Naive B cell (primary cell): Measurements from ENCODE around the gene MRPS22. TPM values are rescaled to one million over a fixed set of nuclear protein-coding genes. Genes with fewer than 3 reads are reported as not detected.

Experiments
- ATAC-seq, 2 donors: fragments of 150-1000 bp; cut with Tn5 transposase; 2 replicates each; pipeline ENCODE4 v1.10.0; 2021; ENCODE audit warnings: low read depth in 2 of 2, mild to moderate bottlenecking in 2 of 2, moderate library complexity in 2 of 2
- DNase-seq: peaks from one replicate; pipeline ENCODE4 v3.0.0; 2022
- H3K27ac Mint-ChIP-seq, 6 donors: one replicate each; pipeline ENCODE4 v1.8.0; 2020 to 2022; ENCODE audit warnings: mild to moderate bottlenecking in 6 of 6, mixed read lengths in 6 of 6, moderate library complexity in 5 of 6, inconsistent platforms in 2 of 6
- H3K27me3 Mint-ChIP-seq, 3 donors: one replicate each; pipeline ENCODE4 v1.8.0; 2021 to 2022; ENCODE audit warnings: mixed read lengths in 3 of 3, mild to moderate bottlenecking in 1 of 3
- H3K36me3 Mint-ChIP-seq, 2 donors: one replicate each; pipeline ENCODE4 v1.8.0; 2020 to 2022; ENCODE audit warnings: mixed read lengths in 2 of 2, inconsistent platforms in 1 of 2, mild to moderate bottlenecking in 1 of 2
- H3K4me1 Mint-ChIP-seq, 3 donors: one replicate each; pipeline ENCODE4 v1.8.0; 2020 to 2022; ENCODE audit warnings: mixed read lengths in 3 of 3, inconsistent platforms in 1 of 3, mild to moderate bottlenecking in 1 of 3, moderate library complexity in 1 of 3
- H3K4me3 Mint-ChIP-seq, 8 donors: one replicate each; pipeline ENCODE4 v1.8.0; 2020 to 2022; ENCODE audit warnings: mild to moderate bottlenecking in 8 of 8, mixed read lengths in 8 of 8, moderate library complexity in 8 of 8, inconsistent platforms in 2 of 8
- H3K9me3 Mint-ChIP-seq, 7 donors: one replicate each; pipeline ENCODE4 v1.8.0; 2020 to 2022; ENCODE audit warnings: mixed read lengths in 7 of 7, mild to moderate bottlenecking in 5 of 7, inconsistent platforms in 2 of 7, moderate library complexity in 1 of 7
- polyA plus RNA-seq, 6 donors: library from polyadenylated mRNA; unstranded; fragments of 300-500 nt; fragmentation: Illumina TruSeq; gene quantifications; one replicate each; pipeline ENCODE4 v1.2.3, GENCODE V29; 2021; ENCODE audit warnings: low read depth in 6 of 6

The MRPS22 gene
- polyA plus RNA-seq: 10 to 100 TPM; 31.8 to 62.8 (median 40.6) TPM

DNA sequence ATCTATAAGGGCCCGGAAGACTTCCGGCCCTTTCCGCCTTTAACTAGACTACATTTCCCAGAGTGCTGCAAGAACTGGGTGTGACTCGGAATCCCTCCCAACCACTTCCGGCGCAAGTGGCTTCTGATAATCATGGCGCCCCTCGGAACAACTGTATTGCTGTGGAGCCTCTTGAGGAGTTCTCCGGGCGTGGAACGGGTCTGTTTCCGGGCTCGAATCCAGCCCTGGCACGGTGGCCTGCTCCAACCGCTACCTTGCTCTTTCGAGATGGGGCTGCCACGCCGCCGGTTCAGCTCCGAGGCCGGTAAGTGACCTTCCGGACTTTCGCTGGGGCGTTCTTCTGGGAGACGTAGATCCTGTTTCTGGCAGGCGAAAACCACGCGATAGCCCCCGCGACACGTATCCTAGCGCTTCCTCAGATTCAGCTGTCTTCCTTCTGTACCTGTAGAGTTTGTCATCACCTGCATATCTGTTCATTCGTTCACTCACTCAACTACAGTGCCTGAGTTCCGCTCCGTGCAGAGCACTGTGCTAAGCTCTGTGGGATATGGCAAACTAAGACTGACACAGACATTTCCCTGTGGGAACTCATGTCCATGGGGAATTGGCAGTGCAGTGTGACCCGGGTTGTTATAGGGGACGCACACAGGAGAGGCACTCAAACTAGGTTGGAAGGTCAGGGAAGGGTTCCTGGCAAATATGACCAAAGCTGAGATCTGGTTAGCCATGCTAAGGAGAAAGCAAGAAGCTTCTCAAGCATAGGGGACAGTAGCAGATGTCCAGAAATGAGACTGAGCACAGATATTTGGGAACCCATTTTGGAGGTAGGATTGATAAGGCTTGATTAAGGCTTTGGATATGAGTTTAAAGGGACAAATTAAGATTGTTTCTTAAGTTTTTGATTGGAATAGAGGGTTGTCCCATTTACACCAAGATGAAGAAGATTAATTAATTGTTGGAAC lies at the start of gene MRPS22:
MRPS22 (plus strand) TSS at position 126 of the 962 bp plus-strand sequence; CDS start at position 133, 7 bp downstream.
- peaks cover 4 to 7% (median 5%) of the 10 kb centered on the region in 3 donors for H3K4me1 Mint-ChIP-seq
- ATAC-seq (peak; percentile 99), DNase-seq (peak; percentile 74)
- peak within 1 kb of the TSS in 3 of 6 donors; percentile 35 to 68 (median 67) for H3K27ac Mint-ChIP-seq
- H3K36me3 Mint-ChIP-seq: peaks cover 4 to 15% of the 10 kb centered on the region in 2 donors
- H3K9me3 Mint-ChIP-seq: peaks cover 0 to 9% (median 1%) of the 10 kb centered on the region in 7 donors
- H3K4me3 Mint-ChIP-seq: peak within 1 kb of the TSS in 3 of 8 donors; percentile 16 to 56 (median 42)
- peaks cover 19 to 24% (median 21%) of the 10 kb centered on the region in 3 donors for H3K27me3 Mint-ChIP-seq

DNA sequence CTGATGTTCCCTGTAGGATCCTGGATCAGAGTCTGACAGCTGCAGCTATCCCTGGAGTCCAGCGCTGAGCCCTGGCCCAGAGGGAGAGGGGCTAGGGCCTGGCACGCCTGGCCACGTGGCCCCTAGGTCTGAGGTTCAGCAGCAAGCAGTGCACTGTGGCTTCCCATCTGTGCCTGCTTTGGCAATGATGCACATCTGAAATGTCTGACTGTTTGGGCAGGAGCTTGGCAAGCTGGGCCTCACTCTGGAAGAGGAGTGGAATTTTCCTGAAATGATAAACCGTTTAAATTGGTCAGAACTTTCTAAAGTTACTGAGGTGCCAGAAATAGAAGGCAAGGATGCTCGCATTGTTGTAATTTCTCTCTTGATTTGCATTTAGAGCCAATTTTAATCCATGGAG lies 48.8 kb upstream of the MRPS22 start:
- ATAC-seq (no peak), DNase-seq (no peak)
- H3K4me3 Mint-ChIP-seq: no peak overlapping the region
- no peaks in the 10 kb centered on the region for H3K9me3 Mint-ChIP-seq
- H3K4me1 Mint-ChIP-seq: no peaks in the 10 kb centered on the region
- peaks cover 4 to 28% (median 20%) of the 10 kb centered on the region in 3 donors for H3K27me3 Mint-ChIP-seq
- H3K36me3 Mint-ChIP-seq: no peaks in the 10 kb centered on the region
- no peak overlapping the region for H3K27ac Mint-ChIP-seq

DNA sequence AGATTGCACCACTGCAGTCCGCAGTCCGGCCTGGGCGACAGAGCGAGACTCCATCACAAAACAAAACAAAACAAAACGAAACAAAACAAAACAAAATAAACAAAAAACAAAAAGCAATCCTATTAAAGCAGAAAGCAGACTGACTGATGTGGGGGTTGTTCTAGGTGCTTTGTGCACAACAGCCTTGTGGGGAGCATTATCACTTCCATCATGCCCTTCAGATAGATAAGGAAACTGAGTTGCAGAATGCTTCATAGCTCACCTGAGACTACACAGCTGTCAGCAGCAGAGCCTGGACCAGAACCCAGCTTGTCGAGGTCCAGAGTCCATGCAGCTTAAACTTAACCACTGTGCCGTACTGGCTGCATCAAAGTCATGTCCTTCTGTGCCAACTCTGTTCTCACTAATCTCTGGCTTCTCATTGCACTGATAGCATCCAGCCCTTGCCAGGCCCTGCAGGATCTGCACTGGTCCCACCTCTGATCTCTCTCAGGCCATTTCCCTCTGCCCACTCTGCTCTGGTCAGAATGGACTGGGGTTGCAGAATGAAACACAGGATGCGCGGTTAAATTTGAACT lies 47.6 kb upstream of the MRPS22 start:
- no peak overlapping the region for H3K27ac Mint-ChIP-seq
- no peaks in the 10 kb centered on the region for H3K4me1 Mint-ChIP-seq
- H3K36me3 Mint-ChIP-seq: no peaks in the 10 kb centered on the region
- no peak for DNase-seq
- H3K9me3 Mint-ChIP-seq: no peaks in the 10 kb centered on the region
- no peak for ATAC-seq
- no peak overlapping the region for H3K4me3 Mint-ChIP-seq
- H3K27me3 Mint-ChIP-seq: peaks cover 4 to 28% (median 26%) of the 10 kb centered on the region in 3 donors

GRCh38 chr3:139297588-139298311 lies 46.1 kb upstream of the MRPS22 start:
- Mint-ChIP-seq H3K4me3 (no peak overlapping the region), H3K36me3 (no peaks in the 10 kb centered on the region), H3K9me3 (no peaks in the 10 kb centered on the region), H3K27me3 (peaks cover 4 to 33% (median 32%) of the 10 kb centered on the region in 3 donors), H3K27ac (no peak overlapping the region), H3K4me1 (no peaks in the 10 kb centered on the region)
- no peak for DNase-seq
- no peak for ATAC-seq

DNA sequence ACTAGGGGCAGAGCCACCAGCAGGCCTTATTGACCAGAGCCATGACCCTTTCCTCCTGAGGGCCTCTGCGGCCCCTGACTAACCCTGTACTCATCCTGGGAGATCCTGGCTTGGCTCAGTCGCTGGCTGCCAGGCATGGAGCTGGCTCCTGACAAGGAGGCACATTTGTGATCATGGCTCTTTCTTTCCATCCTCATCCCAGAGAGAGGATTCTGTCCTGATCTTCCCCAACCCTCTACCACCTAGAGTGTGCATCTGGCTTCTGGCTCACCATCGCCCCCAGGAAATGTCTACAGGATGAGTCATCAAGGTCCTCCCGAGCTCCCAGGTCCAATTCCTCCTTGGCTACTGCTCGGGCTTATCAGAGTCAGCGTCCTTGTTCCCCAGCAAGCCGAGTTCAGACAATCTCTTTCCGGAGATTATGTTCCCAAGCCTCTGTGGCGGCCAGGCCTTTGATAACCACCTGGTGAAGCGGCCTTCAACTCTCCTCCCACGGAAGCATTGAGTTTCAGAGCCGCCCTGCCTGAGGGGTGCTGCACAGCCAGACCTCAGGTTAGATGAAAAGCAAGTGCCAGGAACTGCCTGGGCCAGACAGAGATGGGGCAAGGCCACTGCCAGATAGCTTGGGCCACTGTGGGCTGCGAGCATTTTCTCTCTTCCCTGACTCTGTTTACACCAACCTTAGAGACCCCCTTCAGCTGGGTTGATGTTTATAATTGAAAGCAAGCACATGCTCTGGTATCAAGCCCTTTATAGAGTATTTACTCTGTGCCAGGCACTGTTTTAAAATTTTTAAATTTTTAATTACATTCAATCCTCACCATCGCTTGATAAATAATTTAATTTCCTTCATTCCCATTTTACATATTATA lies 44.3 kb upstream of the MRPS22 start:
- ATAC-seq (no peak), DNase-seq (no peak)
- Mint-ChIP-seq H3K27me3 (peaks cover 4 to 27% (median 25%) of the 10 kb centered on the region in 3 donors), H3K4me3 (no peak overlapping the region), H3K27ac (peak overlapping the region in 1 of 6 donors; percentile 17), H3K36me3 (no peaks in the 10 kb centered on the region), H3K4me1 (no peaks in the 10 kb centered on the region), H3K9me3 (no peaks in the 10 kb centered on the region)

- Mint-ChIP-seq H3K9me3 (no peaks in the 10 kb centered on the region), H3K27ac (no peak overlapping the region), H3K4me1 (no peaks in the 10 kb centered on the region), H3K27me3 (peaks cover 4 to 23% (median 19%) of the 10 kb centered on the region in 3 donors), H3K36me3 (no peaks in the 10 kb centered on the region), H3K4me3 (no peak overlapping the region)
- no peak for ATAC-seq
- no peak for DNase-seq
These were observed 43.4 kb upstream of the MRPS22 start for GRCh38 chr3:139300416-139300815.

- Mint-ChIP-seq H3K4me3 (no peak overlapping the region), H3K27ac (no peak overlapping the region), H3K9me3 (no peaks in the 10 kb centered on the region), H3K4me1 (no peaks in the 10 kb centered on the region), H3K27me3 (peaks cover 4 to 19% (median 16%) of the 10 kb centered on the region in 3 donors), H3K36me3 (no peaks in the 10 kb centered on the region)
- DNase-seq: no peak
- ATAC-seq: no peak
These were observed 42.6 kb upstream of the MRPS22 start for GRCh38 chr3:139301183-139301582.

DNA sequence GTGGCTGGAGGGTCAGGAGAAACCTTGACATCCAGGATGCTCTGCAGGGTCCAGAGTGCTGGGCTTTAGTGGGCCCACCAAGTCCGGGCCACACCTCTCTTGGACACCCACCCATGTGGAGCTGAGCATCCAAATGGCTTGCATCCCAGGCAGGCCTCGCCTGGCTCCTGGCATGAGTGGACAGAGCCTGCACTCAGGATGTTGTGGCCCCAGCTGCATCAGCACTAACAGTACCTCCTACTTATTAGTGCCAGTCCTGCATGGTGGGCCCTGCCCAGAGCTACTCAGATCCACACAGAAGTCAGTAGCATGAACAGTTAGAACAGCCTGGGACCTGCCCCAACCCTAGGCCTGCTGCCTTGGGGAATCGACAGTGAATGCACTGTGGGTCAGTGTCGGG lies 42.2 kb upstream of the MRPS22 start:
- no peak overlapping the region for H3K27ac Mint-ChIP-seq
- no peak overlapping the region for H3K4me3 Mint-ChIP-seq
- peaks cover 4 to 19% (median 16%) of the 10 kb centered on the region in 3 donors for H3K27me3 Mint-ChIP-seq
- ATAC-seq (no peak), DNase-seq (no peak)
- H3K4me1 Mint-ChIP-seq: no peaks in the 10 kb centered on the region
- no peaks in the 10 kb centered on the region for H3K36me3 Mint-ChIP-seq
- no peaks in the 10 kb centered on the region for H3K9me3 Mint-ChIP-seq

DNA sequence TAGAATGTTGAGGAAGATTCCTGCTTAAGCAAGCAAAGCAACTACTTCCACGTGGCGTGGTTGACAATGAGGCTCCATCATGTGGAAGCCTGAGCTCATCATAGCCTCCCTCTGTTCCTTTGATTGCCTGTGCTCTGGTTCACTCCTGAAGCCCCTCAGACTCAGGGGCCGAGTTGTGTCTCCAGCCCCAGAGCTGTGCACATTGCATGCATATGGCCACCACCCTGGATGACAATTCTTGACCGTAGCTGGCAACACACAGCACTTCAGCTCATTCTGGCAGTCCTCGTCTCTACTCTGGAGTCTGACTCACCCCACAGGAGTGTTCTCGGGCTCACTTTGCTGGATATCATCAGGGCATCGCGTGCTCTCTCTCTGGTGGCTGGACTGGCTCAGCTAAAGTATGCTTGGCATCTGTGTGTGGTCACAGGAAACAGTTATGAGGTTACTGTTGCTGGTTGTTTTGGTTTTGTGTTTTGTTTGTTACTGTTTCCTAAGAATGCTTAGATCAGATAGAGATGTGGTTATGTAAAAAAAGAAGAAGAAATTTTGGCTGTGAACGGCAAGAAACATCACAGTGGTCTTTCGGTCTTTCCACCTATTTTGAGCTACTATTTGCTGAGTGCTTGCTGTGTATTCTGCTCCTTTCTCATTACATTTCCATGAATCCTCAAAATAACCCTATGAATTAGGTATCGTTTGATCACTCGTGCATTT lies 41.6 kb upstream of the MRPS22 start:
- Mint-ChIP-seq H3K27ac (no peak overlapping the region), H3K36me3 (no peaks in the 10 kb centered on the region), H3K9me3 (no peaks in the 10 kb centered on the region), H3K27me3 (peaks cover 4 to 19% (median 16%) of the 10 kb centered on the region in 3 donors), H3K4me3 (no peak overlapping the region), H3K4me1 (no peaks in the 10 kb centered on the region)
- ATAC-seq (no peak), DNase-seq (no peak)

- Mint-ChIP-seq H3K9me3 (no peaks in the 10 kb centered on the region), H3K27ac (no peak overlapping the region), H3K36me3 (no peaks in the 10 kb centered on the region), H3K4me3 (no peak overlapping the region), H3K27me3 (peaks cover 3 to 21% (median 19%) of the 10 kb centered on the region in 3 donors), H3K4me1 (no peaks in the 10 kb centered on the region)
- DNase-seq (no peak), ATAC-seq (no peak)
These were observed 41.1 kb upstream of the MRPS22 start for GRCh38 chr3:139302801-139303113.

- no peak for DNase-seq
- no peaks in the 10 kb centered on the region for H3K36me3 Mint-ChIP-seq
- no peak overlapping the region for H3K4me3 Mint-ChIP-seq
- H3K4me1 Mint-ChIP-seq: no peaks in the 10 kb centered on the region
- no peak overlapping the region for H3K27ac Mint-ChIP-seq
- H3K27me3 Mint-ChIP-seq: peaks cover 0 to 22% (median 19%) of the 10 kb centered on the region in 3 donors
- no peaks in the 10 kb centered on the region for H3K9me3 Mint-ChIP-seq
- no peak for ATAC-seq
These were observed 40.6 kb upstream of the MRPS22 start for GRCh38 chr3:139303216-139303615.

DNA sequence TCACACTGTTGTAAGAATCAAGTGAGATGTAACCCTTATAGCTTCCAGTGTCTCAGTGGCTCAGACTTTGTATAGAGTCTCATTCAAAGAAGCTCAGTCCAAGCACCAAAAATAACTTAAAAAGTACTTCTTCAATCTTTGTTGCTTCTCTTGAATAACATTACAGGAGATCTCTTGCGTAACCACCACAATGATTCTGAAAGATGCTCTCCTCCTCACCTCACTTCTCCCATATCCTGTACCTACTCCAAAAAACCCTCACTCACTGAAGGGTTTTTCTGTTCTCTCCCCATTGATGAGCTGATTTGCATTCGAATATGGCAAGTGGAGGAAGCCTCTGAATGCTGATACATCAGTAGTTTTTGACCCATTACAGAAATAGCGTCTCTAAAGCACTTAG lies 39.4 kb upstream of the MRPS22 start:
- Mint-ChIP-seq H3K4me3 (no peak overlapping the region), H3K4me1 (no peaks in the 10 kb centered on the region), H3K36me3 (no peaks in the 10 kb centered on the region), H3K27me3 (peaks cover 0 to 24% (median 22%) of the 10 kb centered on the region in 3 donors), H3K27ac (no peak overlapping the region), H3K9me3 (no peaks in the 10 kb centered on the region)
- DNase-seq (no peak), ATAC-seq (no peak)
